ENCODE measurements around the gene TXNRD1.
"Not testable (repeated sequence)": the region's sequence is repeated elsewhere in the genome, so short reads cannot be mapped to it uniquely, and the experiment has no call there.

The TXNRD1 gene

DNA sequence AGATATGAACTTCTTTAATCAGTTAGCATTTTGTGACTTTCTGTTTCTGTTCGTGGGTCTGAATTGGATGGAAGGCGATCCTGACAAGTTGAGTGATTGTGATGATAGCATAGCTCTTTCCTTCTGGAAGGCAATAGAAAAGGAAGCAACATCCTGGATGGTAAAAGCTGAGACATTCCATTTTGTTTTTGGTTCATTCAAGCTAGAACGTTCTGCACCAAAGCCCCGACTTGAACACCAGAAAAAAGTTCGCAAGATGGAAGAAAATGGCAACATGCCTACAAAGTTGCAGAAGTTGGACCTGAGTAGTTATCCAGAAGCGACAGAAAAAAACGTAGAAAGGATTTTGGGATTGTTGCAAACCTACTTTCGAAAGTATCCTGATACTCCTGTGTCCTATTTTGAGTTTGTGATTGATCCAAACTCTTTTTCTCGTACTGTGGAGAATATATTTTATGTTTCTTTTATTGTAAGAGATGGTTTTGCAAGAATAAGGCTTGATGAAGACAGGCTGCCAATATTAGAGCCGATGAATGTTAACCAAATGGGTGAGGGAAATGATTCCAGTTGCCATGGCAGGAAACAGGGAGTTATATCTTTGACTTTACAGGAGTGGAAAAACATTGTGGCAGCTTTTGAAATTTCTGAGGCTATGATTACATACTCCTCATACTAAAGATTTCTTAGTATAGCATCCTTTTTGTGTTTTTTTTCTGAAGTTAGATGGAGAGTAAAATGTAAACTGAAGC, 88.9 kb downstream of the TXNRD1 start:
- no peak for DNase-seq (ENCODE audit: low read depth)

DNA sequence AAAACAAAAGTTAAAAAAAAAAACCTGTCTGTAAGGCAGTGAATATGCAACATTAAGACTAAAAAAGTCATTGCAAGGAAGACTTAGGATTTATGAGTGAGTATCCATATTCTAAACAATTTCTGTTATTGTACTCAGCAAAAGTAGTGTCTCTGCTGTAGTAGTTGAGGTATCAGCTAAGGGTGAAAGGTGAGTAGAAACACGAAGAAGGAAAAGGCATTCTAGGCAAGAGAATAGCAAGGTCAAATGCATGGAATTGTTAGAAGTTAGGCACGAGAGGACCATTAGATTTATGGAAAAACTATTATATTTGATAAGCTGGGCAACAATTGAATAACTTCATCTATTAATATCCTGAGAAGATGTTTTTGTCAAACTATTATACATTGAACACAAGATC, 89.8 kb downstream of the TXNRD1 start:
- no peak for DNase-seq (ENCODE audit: low read depth)

DNA sequence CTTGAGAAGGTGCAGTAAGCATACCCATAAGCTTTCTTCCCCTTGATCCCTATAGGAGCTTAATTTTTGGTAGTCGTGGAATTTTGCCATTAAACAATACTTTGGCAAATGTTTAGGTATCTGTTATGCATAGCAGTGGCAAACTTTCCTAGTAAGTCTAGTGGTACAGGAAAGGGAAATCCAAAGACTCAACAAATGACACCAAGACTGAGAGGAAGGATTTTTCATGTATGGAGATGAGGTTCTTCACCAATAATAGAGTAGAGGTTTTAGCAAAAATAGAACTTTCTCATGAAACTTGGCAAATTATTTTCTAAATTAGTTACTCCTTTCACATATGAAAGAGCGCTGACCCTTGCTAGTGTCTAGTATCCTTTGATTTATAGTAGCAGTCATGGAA, 90.8 kb downstream of the TXNRD1 start:
- DNase-seq (ENCODE audit: low read depth) = no peak

DNA sequence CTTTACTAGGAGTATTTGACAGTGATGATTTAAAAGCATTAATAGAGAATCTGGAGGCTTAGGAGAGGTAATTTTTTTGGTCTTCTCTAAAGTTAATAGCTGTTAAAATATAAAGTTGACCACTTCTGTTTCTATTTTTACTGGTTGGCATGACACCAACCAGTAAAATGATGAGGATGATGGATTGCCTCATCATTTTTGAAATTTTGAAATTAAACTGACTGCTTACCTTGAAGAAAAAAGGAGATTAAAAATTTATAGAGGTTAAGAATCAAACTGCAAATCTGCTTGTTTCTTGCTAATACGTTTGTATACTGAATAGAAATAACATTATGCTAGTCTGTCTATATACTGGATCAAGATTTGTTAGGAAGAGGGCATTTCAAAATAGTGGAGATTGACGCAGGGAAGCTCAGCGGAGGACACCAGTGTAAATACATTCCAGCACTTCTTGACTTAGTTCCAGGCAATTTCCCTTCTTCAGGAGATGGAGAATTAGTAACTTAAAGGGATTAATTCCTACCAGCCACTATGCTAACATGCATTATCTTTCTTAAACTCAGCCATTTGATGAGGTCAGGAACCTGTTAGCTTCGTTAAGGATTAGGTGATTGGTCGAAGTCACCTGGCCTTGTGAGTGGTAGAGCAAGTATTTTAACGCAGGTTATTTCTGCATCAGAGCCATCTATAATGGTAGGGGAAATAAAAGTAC, 91.5 kb downstream of the TXNRD1 start:
- DNase-seq (ENCODE audit: low read depth) = no peak

DNA sequence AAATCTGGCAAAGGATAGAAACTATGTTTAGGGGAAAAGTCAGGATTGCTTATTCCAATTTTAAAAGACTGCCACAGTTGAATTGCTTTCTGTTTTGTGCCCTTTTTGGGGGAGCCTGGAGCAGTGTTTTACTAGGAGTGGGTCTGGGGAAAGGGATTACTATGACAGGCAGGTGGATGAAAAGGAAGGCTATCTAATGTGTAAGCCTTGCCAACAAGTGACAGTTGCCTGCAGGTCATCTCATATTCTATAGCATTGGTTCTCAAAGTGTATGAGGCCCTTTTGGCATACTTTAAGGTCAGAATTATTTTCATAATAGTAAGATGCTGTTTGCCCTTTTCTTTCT, 92.0 kb downstream of the TXNRD1 start:
- DNase-seq (ENCODE audit: low read depth) = no peak

DNA sequence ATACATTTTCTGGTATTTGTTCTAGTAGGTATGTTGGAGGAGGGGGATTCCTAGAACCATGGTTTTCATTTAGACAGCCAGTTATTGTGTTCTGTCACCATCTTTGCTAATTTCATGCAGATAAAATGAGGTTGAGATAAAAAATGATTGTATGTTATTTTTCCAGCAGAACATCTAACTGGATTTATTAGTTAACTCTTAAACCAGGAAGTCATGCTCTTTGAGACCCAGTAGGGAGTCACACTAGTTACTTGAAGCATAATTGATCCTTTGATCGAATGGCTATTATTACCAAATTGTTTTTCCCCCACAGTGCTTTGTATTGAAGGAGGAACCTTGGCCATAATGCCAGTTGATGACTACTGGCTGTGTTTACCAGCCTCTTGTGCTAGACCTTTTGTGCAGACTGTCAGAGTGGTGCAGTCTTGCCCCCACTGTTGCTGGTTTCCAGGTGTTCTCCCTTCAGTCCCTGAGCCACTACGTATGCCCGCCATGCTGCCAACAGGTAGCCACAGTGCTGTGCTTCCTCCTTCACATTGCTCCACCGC, 93.9 kb downstream of the TXNRD1 start:
- no peak for DNase-seq (ENCODE audit: low read depth)

DNA sequence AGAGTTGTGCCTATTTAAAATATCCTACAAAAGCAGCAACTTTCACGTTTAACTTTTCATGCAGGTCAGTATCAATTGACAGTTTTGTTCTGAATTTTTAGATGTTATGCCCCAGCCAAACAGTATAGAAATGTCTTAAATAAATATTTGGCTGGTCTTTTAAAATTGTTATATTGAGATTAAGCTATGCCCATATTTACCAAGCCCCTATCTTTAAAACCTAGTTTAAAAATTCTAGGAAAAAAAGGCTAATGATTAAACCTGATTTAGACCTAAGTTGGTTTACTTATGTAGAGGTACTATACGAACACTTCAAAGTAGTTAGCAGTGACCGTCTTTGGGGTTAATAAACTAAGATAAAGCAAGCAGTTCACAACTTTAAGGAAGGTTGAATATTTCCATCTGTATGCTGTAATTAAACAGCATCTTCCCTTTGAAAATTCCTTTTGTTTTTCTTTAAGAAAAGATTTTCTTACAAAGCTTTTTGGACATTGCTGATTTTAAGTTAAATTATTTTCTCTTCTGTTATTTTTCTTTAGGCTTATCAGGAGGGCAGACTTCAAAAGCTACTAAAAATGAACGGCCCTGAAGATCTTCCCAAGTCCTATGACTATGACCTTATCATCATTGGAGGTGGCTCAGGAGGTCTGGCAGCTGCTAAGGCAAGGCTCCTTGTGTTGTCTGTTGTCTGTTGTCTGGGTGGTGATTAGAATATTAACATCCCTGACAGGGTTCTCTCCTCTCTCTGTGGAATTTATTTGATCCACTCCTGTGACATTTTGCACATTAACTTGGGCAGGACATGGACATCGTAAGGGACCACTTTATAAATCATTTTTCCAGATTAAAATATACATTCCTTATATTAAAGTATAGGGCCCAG, 95.4 kb downstream of the TXNRD1 start:
- DNase-seq (ENCODE audit: low read depth) = no peak

DNA sequence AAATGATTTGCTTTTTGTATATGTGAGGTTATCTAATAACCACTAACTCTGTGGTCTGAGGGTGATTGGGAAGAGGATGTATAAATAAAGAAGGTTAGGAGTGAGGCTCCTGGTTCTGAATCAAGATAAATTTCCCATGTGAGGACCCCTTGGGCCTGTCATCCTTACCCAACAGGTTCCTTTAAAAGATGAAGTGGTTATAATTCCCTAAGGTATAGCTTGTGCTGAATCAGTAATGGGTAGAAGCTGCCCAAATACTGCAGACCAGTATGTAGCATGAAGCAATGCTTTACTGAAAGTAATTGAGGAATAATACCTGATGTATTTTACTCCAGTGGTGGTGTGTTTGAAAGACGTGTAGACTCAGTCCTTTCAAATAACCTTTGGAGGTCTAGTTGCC, 96.6 kb downstream of the TXNRD1 start:
- no peak for DNase-seq (ENCODE audit: low read depth)

DNA sequence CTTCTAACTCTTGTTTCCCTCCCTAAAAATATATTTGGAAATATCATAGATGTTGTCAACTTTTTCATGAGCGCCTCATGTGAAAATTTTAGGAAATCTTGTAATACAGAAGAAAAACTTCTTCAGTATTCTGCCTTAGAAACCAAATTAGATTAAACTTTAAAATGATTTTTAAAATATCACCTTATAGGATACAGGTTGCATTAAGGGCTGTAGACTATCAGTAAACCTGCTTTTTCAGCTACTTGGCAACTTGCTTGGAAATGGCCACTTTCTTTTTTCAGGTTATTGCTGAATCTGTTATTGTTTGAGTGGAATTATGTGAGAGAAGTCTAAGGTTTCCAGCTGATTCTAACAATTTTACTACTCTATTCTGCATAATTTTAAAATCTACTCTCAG, 97.1 kb downstream of the TXNRD1 start:
- no peak for DNase-seq (ENCODE audit: low read depth)

DNA sequence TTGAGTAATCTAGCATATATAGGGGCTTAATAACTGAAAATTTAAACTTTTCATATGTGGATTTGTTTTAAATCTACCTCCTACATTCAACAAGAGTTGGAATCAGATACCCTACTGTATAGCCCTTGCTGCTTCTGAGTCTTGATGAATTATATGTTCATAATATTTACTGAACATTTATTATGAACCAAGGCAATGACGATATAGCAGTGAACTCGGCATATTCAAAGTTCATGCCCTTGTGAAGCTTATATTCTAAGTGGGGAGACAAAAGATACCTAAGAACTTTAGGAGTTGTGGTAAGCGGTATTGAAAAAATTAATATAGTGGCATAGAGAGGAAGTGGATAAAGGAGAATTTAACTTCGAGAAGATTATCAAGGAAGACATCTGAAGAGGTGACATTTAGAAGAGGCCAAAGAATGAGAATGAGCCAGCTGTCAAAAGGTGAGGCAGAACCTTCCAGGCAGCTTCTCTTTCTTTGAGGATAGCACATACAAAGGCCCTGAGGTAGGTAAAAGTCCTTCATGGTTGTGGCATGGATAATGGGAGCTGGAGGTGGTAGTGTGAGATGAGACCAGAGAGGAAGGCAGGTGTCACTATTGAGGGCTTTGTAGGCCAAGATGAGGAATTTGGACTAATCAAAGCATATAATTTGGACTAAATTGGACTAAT, 98.1 kb downstream of the TXNRD1 start:
- DNase-seq (ENCODE audit: low read depth) = no peak

DNA sequence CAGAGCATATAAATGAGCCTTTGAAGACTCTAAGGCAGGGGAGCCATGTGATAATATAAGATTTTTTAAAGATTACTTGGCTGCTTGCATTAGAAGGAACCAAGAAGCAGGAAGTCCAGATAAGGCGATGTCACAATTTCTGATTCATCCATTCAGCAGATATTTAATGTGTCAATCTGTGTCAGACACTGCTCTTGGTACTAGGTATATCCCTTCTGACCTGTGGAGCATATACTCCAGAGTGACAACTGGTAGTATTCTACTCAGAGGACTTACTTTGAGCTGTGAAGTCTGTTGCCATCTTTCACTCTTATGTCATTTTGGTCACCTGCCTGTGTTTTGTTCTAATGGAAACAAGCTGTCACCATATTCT, 98.6 kb downstream of the TXNRD1 start:
- no peak for DNase-seq (ENCODE audit: low read depth)

DNA sequence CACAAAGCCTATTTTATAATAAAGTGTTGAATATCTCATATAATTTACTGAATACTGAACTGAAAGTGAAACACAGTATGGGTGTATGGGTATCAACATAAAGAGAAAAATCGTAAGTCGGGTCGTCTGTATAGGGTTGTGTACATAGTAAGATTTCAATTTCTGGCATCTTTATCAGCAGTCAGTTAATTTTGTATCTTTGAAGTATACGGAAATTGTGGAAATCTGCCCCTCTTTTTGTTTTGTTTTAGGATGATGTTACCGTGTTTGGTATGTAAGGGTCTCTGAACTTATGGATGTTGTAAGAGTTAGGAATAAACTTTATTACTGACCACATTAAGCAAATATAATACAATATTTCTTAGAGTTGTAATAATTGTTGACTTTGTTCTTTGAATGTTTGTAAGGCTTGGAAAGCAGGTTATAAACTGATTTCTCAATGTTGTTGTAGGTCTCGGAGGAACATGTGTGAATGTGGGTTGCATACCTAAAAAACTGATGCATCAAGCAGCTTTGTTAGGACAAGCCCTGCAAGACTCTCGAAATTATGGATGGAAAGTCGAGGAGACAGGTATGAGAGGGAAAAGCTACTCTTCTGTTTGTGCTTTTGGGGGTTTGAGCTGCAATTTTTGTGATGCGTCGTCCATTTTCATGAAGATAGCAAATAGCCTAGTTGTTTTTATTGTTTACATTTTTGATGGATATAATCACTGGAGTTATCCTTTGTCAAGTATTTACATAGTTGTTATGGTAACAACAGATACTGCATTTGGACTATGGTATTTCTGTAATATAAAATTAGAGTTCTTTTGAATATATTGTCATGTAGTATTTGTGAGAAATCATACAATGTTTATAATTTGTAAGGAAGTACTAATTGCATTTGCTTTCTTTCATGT, 100.0 kb downstream of the TXNRD1 start:
- no peak for DNase-seq (ENCODE audit: low read depth)

DNA sequence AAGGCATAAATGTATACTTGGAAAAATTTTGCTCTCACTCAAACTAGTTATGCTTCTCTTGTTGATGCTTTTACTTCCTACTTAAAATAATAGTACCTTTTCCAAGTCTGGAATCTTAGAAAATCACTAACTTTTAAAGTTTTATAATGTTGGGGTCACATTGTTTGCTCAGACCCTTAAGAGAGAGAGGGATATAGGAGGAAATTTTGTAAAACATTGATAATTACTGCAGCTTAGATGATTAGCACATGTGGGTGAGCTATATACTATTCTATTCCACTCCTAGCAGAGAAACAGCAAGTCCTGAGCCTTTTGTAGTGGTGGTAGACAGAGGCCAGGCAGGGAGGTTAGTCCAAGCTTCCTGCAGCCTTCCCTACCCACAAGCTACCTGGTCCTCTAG, 101.4 kb downstream of the TXNRD1 start:
- DNase-seq (ENCODE audit: low read depth) = no peak

DNA sequence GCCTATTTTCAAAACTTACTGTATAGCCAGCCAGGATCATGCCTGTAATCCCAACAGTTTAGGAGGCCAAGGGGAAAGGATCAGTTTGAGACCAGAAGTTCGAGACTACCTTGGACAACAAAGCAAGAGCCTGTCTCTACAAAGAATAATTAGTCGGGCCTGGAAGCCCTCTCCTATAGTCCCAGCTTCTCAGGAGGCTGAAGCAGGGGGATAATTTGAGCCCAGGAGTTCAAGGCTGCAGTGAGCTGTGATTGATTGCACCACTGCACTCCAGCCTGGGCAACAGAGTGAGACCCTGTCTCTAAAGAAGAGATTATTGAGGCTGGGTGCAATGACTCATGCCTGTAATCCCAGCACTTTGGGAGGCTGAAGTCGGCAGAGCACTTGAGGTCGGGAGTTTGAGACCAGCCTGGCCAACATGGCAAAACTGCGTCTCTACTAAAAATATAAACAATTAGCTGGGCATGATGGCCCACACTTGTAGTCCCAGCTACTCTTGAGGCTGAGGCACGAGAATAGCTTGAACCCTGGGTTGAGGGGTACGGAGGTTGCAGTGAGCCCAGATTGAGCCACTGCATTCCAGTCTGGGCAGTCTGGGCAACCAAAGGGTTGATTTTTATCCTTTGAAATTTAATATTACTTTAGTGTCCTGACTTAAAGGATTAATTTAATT, 102.1 kb downstream of the TXNRD1 start:
- DNase-seq (ENCODE audit: low read depth) = no peak

DNA sequence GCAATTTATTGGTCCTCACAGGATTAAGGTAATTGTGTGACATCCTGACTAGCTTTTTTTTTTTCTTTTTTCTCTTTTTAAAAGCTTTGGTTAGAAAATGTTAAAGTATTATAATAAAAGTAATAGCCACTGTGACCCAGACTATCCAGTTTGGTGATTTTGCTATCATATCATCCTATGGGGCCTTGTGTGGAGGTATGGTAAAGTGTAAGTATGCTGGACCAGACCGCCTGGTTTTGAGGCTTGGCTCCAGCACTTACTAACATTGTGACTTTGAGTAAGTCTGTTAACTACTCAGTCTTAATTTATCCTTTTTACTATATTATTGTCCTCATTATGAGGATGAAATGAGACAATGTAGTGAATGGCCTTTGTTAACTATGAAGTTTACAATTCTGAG, 103.4 kb downstream of the TXNRD1 start:
- no peak for DNase-seq (ENCODE audit: low read depth)

DNA sequence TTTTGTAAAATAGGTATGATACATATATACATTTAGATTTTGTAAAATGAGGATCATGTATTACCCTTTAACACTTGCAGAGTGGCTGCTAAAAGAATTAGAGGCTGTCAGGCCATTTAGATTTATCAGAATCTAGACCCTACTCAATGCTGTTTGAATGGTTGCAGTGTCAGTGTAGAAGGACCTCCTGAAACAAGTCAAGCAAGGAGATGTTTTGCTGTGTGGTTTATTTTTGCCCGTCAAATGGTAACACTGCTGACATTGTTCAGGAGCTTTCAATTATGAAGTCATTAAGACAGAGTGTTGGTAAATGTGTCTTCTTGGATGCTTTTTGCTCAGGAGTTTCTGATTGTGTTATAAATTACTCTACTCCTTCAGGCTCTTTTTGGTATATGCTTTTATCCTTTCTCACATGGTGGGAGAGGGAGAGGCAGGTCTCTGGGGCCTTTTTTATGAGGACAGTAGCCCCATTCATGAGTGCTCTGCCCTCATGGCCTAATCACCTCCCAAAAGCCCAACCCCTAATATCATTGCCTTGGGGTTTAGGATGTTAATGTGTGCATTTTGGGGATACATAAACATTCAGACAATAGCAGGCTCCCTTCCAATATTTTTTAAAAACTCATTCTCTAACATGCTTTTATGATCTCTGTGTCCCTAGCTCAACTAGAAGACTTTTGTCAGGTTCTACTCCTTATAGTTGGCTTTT, 104.5 kb downstream of the TXNRD1 start:
- DNase-seq (ENCODE audit: low read depth) = no peak

DNA sequence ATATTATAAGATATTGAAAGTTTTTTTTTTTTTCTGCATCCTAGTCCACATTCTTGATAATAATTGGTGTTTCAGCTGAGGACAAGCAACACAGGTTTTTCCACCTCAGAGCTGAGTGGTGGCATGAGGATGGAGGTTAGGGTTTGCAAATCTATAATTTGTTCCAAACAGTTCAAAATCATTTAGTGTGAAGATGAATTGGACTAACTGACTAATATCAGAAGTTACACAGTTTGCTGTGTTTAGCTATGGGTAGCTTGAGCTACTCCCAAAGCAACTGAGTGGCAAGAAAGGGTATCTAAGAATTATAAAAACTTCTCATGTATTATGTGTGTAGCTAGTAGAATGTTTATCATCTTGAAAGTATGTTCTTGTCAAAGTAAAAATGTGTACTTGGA, 105.0 kb downstream of the TXNRD1 start:
- DNase-seq (ENCODE audit: low read depth) = no peak

DNA sequence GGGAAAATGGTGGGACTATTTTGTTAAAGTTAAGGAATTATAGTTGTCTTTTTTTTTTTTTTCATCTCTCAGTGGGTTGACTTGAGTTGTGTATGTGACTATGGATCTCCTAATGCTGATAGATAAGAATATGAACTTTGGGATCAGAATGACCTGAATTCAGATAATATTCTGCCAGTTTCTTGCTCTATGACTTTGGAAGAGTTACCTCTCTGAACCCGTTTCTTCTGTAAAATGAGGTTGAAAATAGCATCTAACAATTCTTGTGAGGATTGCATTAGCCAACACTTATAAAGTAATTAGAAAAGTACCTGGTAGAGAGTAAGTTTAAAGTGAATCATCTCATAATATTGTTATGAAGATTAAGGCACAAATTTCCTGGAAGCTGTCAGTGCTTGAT, 106.4 kb downstream of the TXNRD1 start:
- no peak for DNase-seq (ENCODE audit: low read depth)

DNA sequence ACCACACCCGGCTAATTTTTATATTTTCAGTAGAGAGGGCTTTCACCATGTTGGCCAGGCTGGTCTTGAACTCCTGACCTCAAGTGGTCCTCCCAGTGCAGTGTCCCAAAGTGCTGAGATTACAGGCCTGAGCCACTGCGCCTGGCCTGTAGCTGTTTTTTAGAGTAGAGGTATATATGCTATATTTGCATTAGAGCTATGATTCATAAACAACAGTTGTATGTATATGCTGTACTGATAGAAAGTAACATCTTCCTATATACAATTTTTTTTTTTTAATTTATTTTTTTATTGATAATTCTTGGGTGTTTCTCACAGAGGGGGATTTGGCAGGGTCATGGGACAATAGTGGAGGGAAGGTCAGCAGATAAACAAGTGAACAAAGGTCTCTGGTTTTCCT, 107.0 kb downstream of the TXNRD1 start:
- not testable (repeated sequence) for DNase-seq (ENCODE audit: low read depth)

DNA sequence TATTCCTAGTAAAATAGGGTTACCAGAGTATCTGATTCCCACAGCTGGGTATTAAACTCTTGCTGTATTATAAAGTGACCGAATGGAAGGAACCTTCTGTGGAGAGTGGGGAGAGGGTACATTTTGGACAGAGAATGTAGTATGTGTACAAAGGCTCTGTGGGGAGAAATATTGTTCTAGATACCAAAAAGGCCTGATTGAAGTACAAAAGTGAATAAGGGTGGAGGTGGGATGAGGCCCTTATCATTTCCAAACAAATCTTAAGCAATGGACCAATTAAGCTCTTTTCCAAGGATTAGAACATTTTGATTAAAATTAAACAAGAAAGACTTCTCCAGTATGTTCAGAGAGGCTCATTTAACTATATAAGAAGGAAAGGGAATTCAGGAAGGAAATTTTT, 108.3 kb downstream of the TXNRD1 start:
- no peak for DNase-seq (ENCODE audit: low read depth)
